ENCODE results near the gene GPC6. TPM values are rescaled to one million over a fixed set of nuclear protein-coding genes. Genes with fewer than 3 reads are reported as not detected.

Gene GPC6
- total RNA-seq, 1 donor from 2014 or later, result 50.3 TPM

DNA sequence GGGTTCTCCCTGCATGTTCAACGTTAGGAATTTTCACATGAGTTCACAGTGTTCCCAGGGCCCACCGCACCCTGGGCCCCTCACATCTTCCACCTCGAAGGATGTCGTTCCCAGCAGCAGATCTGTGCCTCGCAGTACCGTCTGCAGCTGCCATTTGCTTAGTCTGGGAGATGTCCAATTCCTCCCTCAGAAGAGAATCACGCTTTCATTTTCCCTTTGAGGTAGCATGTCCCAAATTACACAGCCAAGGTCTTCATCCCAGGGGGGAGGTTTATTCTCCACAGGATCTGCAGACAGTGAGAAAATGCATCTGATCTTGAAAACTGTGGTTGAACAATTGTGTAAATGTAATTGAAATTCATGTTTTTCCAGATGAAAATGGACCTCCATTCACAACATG, 1102.7 kb downstream of the GPC6 start:
- Mint-ChIP-seq H3K4me3 (ENCODE audit: low read depth) (no peak overlapping the region), H3K36me3 (ENCODE audit: insufficient read depth) (peaks cover 3% of the 10 kb centered on the region), H3K9me3 (ENCODE audit: low read depth) (no peaks in the 10 kb centered on the region), H3K27ac (no peak overlapping the region), H3K27me3 (no peaks in the 10 kb centered on the region), H3K4me1 (ENCODE audit: low read depth) (peaks cover 12% of the 10 kb centered on the region)
- DNase-seq (ENCODE audit: low spot score, unreplicated experiment), result no peak
- TF ChIP-seq, protein P1, sequence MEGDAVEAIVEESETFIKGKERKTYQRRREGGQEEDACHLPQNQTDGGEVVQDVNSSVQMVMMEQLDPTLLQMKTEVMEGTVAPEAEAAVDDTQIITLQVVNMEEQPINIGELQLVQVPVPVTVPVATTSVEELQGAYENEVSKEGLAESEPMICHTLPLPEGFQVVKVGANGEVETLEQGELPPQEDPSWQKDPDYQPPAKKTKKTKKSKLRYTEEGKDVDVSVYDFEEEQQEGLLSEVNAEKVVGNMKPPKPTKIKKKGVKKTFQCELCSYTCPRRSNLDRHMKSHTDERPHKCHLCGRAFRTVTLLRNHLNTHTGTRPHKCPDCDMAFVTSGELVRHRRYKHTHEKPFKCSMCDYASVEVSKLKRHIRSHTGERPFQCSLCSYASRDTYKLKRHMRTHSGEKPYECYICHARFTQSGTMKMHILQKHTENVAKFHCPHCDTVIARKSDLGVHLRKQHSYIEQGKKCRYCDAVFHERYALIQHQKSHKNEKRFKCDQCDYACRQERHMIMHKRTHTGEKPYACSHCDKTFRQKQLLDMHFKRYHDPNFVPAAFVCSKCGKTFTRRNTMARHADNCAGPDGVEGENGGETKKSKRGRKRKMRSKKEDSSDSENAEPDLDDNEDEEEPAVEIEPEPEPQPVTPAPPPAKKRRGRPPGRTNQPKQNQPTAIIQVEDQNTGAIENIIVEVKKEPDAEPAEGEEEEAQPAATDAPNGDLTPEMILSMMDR (IDR thresholded peaks at IDR 0.05; ENCODE audit: unreplicated experiment), result no peak

DNA sequence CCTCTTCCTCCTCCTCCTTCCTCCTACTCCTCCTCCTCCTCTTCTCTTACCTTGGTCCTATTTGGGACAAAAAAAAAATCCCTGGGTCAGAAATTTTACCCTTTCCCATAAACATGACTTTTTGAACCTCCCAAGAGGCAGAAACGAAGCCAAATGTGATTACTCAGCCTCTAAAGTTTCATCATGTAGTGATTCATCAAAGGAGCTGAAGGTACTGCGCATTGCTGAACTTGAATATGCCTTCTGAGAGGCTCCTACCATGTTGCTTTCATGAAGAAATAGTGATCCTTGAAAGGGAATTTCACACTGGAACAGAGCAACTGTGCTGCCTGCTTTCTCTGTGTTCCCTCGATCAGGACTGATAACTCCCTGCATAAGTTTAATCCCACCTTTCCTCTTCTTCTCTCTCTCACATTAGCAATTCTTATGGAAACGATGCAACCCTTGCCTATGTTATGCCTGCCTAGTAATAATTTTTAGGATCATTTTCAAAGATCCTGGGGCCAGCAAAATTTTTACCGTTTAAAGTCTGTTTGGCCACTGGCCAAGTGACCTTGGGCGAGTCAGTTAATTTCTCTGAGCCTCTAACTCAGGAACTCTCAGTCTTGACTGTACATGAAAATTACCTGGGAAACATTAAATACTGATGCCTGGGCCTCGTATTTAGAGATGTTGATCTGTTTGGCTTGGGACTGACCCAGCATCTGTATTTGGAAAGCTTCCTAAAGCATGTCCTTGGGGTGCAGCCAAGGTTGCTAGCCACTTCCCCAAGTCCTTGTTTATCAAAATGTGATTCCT, 1103.3 kb downstream of the GPC6 start:
- DNase-seq (ENCODE audit: low spot score, unreplicated experiment), result no peak
- TF ChIP-seq, protein P1 (IDR thresholded peaks at IDR 0.05; ENCODE audit: unreplicated experiment), result no peak
- Mint-ChIP-seq H3K4me1 (ENCODE audit: low read depth) (peaks cover 12% of the 10 kb centered on the region), H3K4me3 (ENCODE audit: low read depth) (no peak overlapping the region), H3K27me3 (no peaks in the 10 kb centered on the region), H3K36me3 (ENCODE audit: insufficient read depth) (peaks cover 3% of the 10 kb centered on the region), H3K27ac (no peak overlapping the region), H3K9me3 (ENCODE audit: low read depth) (no peaks in the 10 kb centered on the region)

DNA sequence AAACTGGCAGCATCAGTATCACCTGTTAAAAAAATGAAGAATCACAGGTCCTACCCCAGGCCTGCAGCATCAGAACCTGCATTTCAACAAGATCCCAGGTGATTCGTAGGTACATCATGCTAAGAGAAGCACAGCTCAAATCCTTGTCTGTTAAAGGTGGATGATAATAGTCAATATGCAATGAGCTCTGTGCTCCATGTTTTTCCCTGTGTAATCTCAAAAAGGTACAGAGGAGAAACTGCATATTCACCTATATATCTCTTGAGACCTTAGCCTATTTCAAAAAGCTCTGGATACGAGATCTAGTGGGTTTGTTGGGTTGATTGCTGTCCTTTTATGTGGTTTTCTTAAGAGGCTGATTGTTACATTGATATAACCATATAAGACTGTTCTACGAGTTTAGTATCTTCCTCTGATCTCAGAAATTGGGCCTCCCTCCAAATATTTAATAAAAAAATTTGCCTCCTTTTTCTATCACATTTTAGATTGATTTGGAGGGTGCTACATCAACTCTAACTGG, 1104.0 kb downstream of the GPC6 start:
- H3K4me1 Mint-ChIP-seq (ENCODE audit: low read depth), result peaks cover 11% of the 10 kb centered on the region

DNA sequence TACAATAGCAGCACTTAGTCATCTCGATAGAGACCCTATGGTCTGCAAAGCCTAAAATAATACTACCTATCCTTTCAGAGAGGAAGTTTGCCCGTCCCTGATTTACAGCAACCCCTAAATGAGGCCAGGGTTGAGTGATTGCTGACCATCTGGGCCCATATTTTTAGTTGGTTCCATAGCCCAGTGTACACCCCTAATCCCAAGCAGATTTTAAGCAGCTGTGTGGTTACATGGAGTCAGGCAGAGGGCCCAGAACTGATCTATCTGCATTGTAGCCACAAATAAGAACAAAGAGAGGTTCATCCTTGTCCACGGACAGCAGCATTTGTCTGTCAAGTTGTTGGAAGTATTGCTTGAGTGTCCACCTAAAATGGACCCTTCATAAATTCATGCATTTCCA, 1104.7 kb downstream of the GPC6 start:
- no peak for DNase-seq (ENCODE audit: low spot score, unreplicated experiment)
- H3K27ac Mint-ChIP-seq, result no peak overlapping the region
- peaks cover 11% of the 10 kb centered on the region for H3K4me1 Mint-ChIP-seq (ENCODE audit: low read depth)
- H3K9me3 Mint-ChIP-seq (ENCODE audit: low read depth), result no peaks in the 10 kb centered on the region
- TF ChIP-seq, protein P1 (IDR thresholded peaks at IDR 0.05; ENCODE audit: unreplicated experiment), result no peak
- peaks cover 3% of the 10 kb centered on the region for H3K36me3 Mint-ChIP-seq (ENCODE audit: insufficient read depth)
- H3K27me3 Mint-ChIP-seq, result no peaks in the 10 kb centered on the region
- H3K4me3 Mint-ChIP-seq (ENCODE audit: low read depth), result no peak overlapping the region

More for the DNA sequence above, 1104.0 kb downstream of the GPC6 start:
- TF ChIP-seq, protein P1 (IDR thresholded peaks at IDR 0.05; ENCODE audit: unreplicated experiment), result no peak
- no peak for DNase-seq (ENCODE audit: low spot score, unreplicated experiment)
- no peak overlapping the region for H3K4me3 Mint-ChIP-seq (ENCODE audit: low read depth)
- peaks cover 3% of the 10 kb centered on the region for H3K36me3 Mint-ChIP-seq (ENCODE audit: insufficient read depth)
- no peak overlapping the region for H3K27ac Mint-ChIP-seq
- H3K27me3 Mint-ChIP-seq, result no peaks in the 10 kb centered on the region
- H3K9me3 Mint-ChIP-seq (ENCODE audit: low read depth), result no peaks in the 10 kb centered on the region

DNA sequence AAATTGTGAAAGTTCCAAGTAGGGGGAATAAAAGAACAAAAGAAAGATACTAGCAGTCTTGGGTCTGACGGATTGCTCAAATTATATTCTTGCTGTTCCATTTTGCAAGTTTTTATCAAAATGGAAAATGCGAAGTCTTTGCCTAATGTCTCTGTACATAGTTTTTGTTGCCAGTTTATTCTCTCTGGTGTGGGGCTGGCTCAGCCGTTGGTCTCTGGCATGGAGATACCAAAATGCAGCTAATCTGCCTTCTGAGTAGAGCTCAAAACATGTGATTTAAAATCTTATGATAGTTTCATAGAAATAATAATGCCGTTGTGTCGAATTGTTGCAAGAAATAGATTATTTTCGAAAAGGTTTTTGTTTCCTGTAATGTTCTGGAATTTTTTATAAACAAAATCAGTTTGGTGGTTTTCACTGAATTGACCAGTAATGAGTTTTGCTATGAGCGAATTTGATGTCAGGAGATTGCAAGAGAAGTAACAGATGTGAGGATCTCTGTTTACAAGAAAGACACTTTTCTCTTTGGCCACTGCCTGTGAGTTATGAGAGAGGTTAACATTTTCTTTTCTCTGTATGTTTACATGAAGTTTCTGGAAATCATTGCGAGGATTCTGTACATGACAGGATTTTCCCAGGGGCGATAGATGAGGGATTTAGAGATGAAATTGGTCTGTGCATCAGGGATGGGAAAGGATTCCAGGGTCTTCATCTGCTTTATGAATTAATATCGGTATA, 1105.9 kb downstream of the GPC6 start:
- no peaks in the 10 kb centered on the region for H3K9me3 Mint-ChIP-seq (ENCODE audit: low read depth)
- no peaks in the 10 kb centered on the region for H3K27me3 Mint-ChIP-seq
- H3K4me3 Mint-ChIP-seq (ENCODE audit: low read depth), result no peak overlapping the region
- DNase-seq (ENCODE audit: low spot score, unreplicated experiment), result no peak
- peaks cover 7% of the 10 kb centered on the region for H3K4me1 Mint-ChIP-seq (ENCODE audit: low read depth)
- H3K36me3 Mint-ChIP-seq (ENCODE audit: insufficient read depth), result peaks cover 3% of the 10 kb centered on the region
- TF ChIP-seq, protein P1 (IDR thresholded peaks at IDR 0.05; ENCODE audit: unreplicated experiment), result no peak
- peak overlapping the region; percentile 31 for H3K27ac Mint-ChIP-seq

Measured in progenitor cell of endocrine pancreas (in vitro differentiated cells).